Calu3 (cell line): ENCODE results near the gene GAS2. TPM values are rescaled to one million over a fixed set of nuclear protein-coding genes. Genes with fewer than 3 reads are reported as not detected.

Experiments used
- BruUV-seq: library from RNA; stranded (reverse); fragments of 400-500 nt; replicated peaks from 2 replicates; lab custom pipeline; 2021; lab: Mats Ljungman, UMichigan
- CTCF ChIA-PET: fragments of 300-600 bp; sonication (Branson Sonifier 250); formaldehyde crosslinking; loops from one replicate; lab custom pipeline; 2022; ENCODE audit warnings: antibody characterized with exemption; lab: Charles Lee
- DNase-seq: peaks from one replicate; pipeline ENCODE4 v3.0.0; 2022
- H3K27ac Mint-ChIP-seq: one replicate; pipeline ENCODE4 v1.8.0; 2022; ENCODE audit warnings: mixed read lengths; ENCODE audit not compliant: unreplicated experiment
- H3K27me3 Mint-ChIP-seq: one replicate; pipeline ENCODE4 v1.8.0; 2022; ENCODE audit warnings: mixed read lengths; ENCODE audit not compliant: unreplicated experiment
- H3K36me3 Mint-ChIP-seq: one replicate; pipeline ENCODE4 v1.8.0; 2022; ENCODE audit warnings: mild to moderate bottlenecking, moderate library complexity, mixed read lengths; ENCODE audit not compliant: insufficient read depth, unreplicated experiment
- H3K4me1 Mint-ChIP-seq: one replicate; pipeline ENCODE4 v1.8.0; 2022; ENCODE audit warnings: mild to moderate bottlenecking, low read depth, mixed read lengths; ENCODE audit not compliant: unreplicated experiment
- H3K4me3 Mint-ChIP-seq: one replicate; pipeline ENCODE4 v1.8.0; 2022; ENCODE audit warnings: mild to moderate bottlenecking, low read depth, moderate library complexity, mixed read lengths; ENCODE audit not compliant: unreplicated experiment
- H3K9me3 Mint-ChIP-seq: one replicate; pipeline ENCODE4 v1.8.0; 2022; ENCODE audit warnings: low read depth, mixed read lengths; ENCODE audit not compliant: unreplicated experiment
- CTCF ChIP-seq: fragments of 200-600 bp; IDR thresholded peaks from one replicate; pipeline ENCODE4 v1.8.0; 2022; ENCODE audit warnings: antibody characterized with exemption; ENCODE audit not compliant: unreplicated experiment
- intact Hi-C: fragments of 100-400 bp; cut with micrococcal nuclease; formaldehyde crosslinking; loops from one replicate; pipeline ENCODE4 v1.10.0; 2022; ENCODE audit not compliant: unreplicated experiment
- total RNA-seq: library from RNA; stranded (reverse); gene quantifications from 2 replicates; pipeline ENCODE4 v1.2.3, GENCODE V29; 2022

The GAS2 gene
- total RNA-seq, 1 experiment from 2014 or later, result 3.9 TPM

- Mint-ChIP-seq H3K4me1 (peaks cover 43% of the 10 kb centered on the region), H3K27me3 (no peaks in the 10 kb centered on the region), H3K4me3 (no peak overlapping the region), H3K9me3 (no peaks in the 10 kb centered on the region), H3K36me3 (no peaks in the 10 kb centered on the region), H3K27ac (no peak overlapping the region)
- no peak for DNase-seq
- no TSS peak for BruUV-seq
- TF ChIP-seq CTCF, result no peak
- intact Hi-C loops, result loop anchor here (1.0 kb wide), 1 partner anchor 33 kb away; no protein-coding TSS in a partner anchor
- CTCF ChIA-PET, result no interaction called here
These were observed 40.9 kb downstream of the GAS2 start for GRCh38 chr11:22707119-22707899.

GRCh38 chr11:22711071-22711770 is 44.8 kb downstream of the GAS2 start:
- no peak overlapping the region for H3K4me3 Mint-ChIP-seq
- BruUV-seq, result no TSS peak
- intact Hi-C loops, result no loop called here
- CTCF ChIA-PET, result interaction anchor here (0.7 kb wide), 1 partner anchor 1841 kb away, joined by 3 read pairs; no protein-coding TSS in a partner anchor
- H3K9me3 Mint-ChIP-seq, result peaks cover 3% of the 10 kb centered on the region
- H3K36me3 Mint-ChIP-seq, result no peaks in the 10 kb centered on the region
- H3K27ac Mint-ChIP-seq, result no peak overlapping the region
- TF ChIP-seq CTCF, result no peak
- no peak for DNase-seq
- H3K4me1 Mint-ChIP-seq, result peaks cover 32% of the 10 kb centered on the region
- no peaks in the 10 kb centered on the region for H3K27me3 Mint-ChIP-seq

DNA sequence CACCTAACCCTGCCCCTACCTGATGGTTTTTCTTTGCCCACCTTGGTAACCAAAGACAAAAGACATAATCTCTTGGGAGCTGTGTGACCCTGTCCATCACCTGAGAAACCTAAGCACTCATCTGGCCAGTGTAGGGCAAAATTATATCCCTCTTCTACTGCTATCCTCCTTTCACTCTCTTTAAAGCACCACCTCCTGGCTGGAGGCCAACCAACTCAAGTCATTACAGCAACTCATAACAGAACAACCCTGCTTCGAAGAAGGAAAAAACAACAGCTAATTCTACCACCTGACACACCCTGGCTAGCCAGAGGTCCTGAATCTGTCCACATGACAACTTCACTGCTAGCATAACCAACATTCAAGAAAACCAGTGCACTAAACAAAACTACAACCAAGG is 45.5 kb downstream of the GAS2 start:
- no peaks in the 10 kb centered on the region for H3K36me3 Mint-ChIP-seq
- no peak for TF ChIP-seq CTCF
- H3K4me3 Mint-ChIP-seq, result no peak overlapping the region
- CTCF ChIA-PET, result no interaction called here
- H3K9me3 Mint-ChIP-seq, result peaks cover 3% of the 10 kb centered on the region
- DNase-seq, result peak; percentile 24
- intact Hi-C loops, result no loop called here
- no peak overlapping the region for H3K27ac Mint-ChIP-seq
- no peaks in the 10 kb centered on the region for H3K27me3 Mint-ChIP-seq
- BruUV-seq, result no TSS peak
- peaks cover 29% of the 10 kb centered on the region for H3K4me1 Mint-ChIP-seq

DNA sequence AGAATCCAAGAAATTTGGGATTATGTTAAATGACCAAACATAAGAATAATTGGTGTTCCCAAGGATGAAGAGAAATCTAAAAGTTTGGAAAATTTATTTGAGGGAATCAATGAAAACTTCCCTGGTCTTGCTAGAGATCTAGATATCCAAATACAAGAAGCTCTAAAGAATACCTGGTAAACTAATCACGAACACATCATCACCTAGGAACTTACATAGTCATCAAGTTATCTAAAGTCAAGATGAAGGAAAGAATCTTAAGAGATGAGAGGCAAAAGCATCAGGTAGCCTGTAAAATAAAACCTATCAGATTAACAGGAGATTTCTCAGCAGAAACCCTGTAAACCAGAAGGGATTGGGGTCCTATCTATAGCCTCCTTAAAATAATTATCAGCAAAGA is 46.9 kb downstream of the GAS2 start:
- peaks cover 3% of the 10 kb centered on the region for H3K9me3 Mint-ChIP-seq
- DNase-seq, result no peak
- CTCF ChIA-PET, result no interaction called here
- peaks cover 16% of the 10 kb centered on the region for H3K4me1 Mint-ChIP-seq
- no TSS peak for BruUV-seq
- H3K27ac Mint-ChIP-seq, result no peak overlapping the region
- TF ChIP-seq CTCF, result no peak
- intact Hi-C loops, result no loop called here
- no peak overlapping the region for H3K4me3 Mint-ChIP-seq
- H3K27me3 Mint-ChIP-seq, result no peaks in the 10 kb centered on the region
- no peaks in the 10 kb centered on the region for H3K36me3 Mint-ChIP-seq
